PFSK-1 (cell line): Measurements from ENCODE around the gene POU3F1.

Source experiments
- FOXP2 ChIP-seq: optimal IDR thresholded peaks from 2 replicates; pipeline ENCODE3; 2011; ENCODE audit warnings: borderline replicate concordance, control low read depth, inconsistent platforms; ENCODE audit not compliant: insufficient read depth; ENCODE audit errors: extremely low read length, extremely low read depth
- POLR2AphosphoS5 ChIP-seq: IDR thresholded peaks from 2 replicates; pipeline ENCODE4 v1.6.1; 2012; ENCODE audit warnings: low read depth, mild to moderate bottlenecking, control low read depth, low read length, moderate library complexity
- SIN3A ChIP-seq: IDR thresholded peaks from 2 replicates; pipeline ENCODE4 v1.6.1; 2012; ENCODE audit warnings: mild to moderate bottlenecking, low read length, moderate library complexity, borderline replicate concordance; ENCODE audit not compliant: insufficient read depth
- TAF1 ChIP-seq: IDR thresholded peaks from 2 replicates; pipeline ENCODE4 v1.6.1; 2012; ENCODE audit warnings: low read length, control low read depth, borderline replicate concordance; ENCODE audit not compliant: insufficient read depth
- TF ChIP-seq, protein P1 (sequence below), 2 experiments: IDR thresholded peaks; 2 replicates each; pipeline versions ENCODE4 v1.6.1 to v1.8.0; 2011 to 2012; ENCODE audit warnings: low read depth in 2 of 2, low read length in 2 of 2, control low read depth in 1 of 2, inconsistent platforms in 1 of 2, mild to moderate bottlenecking in 1 of 2, moderate library complexity in 1 of 2; ENCODE audit not compliant: insufficient read depth in 1 of 2

DNA sequence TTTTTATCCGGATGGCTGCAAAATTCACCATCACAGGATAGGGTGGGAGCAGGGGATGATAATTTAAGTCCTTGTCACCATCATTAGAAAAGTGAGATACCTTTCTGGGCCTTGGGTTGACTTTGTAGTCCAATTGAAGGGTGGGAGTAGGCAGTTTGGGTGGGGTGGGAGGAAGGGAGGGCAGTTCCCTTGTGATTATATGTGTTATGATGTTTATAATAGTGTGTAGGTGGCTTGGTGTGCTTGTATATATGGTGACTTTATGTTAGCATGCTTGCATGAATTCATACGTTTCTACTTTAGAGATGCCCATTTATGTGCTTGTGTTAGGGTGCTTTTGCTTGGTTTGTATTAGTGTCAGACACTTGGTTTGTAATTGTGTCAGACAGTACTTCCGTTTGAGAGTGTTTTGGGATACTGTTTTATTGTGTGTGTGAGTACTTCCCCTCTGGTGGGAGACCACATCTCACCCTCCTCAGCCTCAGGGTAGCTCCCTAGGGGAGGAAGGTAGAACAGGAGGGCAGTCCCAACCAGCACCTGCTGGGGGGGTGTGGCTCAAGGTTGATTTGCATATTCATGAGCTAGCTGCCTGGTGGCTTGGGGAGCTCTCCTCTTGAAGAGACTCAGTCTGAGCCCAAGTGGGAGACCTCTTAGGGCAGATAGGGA lies 6.3 kb upstream of the POU3F1 start:
- TF ChIP-seq SIN3A (no peak), TAF1 (no peak), POLR2AphosphoS5 (no peak), FOXP2 (no peak)
- TF ChIP-seq, protein P1, sequence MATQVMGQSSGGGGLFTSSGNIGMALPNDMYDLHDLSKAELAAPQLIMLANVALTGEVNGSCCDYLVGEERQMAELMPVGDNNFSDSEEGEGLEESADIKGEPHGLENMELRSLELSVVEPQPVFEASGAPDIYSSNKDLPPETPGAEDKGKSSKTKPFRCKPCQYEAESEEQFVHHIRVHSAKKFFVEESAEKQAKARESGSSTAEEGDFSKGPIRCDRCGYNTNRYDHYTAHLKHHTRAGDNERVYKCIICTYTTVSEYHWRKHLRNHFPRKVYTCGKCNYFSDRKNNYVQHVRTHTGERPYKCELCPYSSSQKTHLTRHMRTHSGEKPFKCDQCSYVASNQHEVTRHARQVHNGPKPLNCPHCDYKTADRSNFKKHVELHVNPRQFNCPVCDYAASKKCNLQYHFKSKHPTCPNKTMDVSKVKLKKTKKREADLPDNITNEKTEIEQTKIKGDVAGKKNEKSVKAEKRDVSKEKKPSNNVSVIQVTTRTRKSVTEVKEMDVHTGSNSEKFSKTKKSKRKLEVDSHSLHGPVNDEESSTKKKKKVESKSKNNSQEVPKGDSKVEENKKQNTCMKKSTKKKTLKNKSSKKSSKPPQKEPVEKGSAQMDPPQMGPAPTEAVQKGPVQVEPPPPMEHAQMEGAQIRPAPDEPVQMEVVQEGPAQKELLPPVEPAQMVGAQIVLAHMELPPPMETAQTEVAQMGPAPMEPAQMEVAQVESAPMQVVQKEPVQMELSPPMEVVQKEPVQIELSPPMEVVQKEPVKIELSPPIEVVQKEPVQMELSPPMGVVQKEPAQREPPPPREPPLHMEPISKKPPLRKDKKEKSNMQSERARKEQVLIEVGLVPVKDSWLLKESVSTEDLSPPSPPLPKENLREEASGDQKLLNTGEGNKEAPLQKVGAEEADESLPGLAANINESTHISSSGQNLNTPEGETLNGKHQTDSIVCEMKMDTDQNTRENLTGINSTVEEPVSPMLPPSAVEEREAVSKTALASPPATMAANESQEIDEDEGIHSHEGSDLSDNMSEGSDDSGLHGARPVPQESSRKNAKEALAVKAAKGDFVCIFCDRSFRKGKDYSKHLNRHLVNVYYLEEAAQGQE (IDR thresholded peaks at IDR 0.05; ENCODE audit: insufficient read depth in 1 of 2, low read depth in 2 of 2, low read length in 2 of 2) = no peak
